Liver (tissue), 3 donors: Measurements from ENCODE around the gene KRCC1.

Experiments used
- CTCF ChIP-seq: fragments of 150-350 bp; IDR thresholded peaks from 2 replicates; pipeline ENCODE4 v1.5.1; 2017; ENCODE audit warnings: improper control_type of control experiment, low read depth, low read length; ENCODE audit not compliant: missing input control
- FOXA1 ChIP-seq: IDR thresholded peaks from 2 replicates; pipeline ENCODE4 v1.6.1; 2016; ENCODE audit warnings: antibody characterized with exemption
- GABPA ChIP-seq, 2 donors: IDR thresholded peaks in 1 of 2; conservative IDR thresholded peaks in 1 of 2; 2 replicates each; pipeline ENCODE4 v1.6.1; 2016; ENCODE audit warnings: antibody characterized with exemption in 2 of 2, mild to moderate bottlenecking in 1 of 2, moderate library complexity in 1 of 2
- JUND ChIP-seq, 2 donors: IDR thresholded peaks; 2 replicates each; pipeline ENCODE4 v1.6.1; 2016; ENCODE audit warnings: antibody characterized with exemption in 2 of 2
- MAX ChIP-seq: IDR thresholded peaks from 2 replicates; pipeline ENCODE4 v1.6.1; 2016; ENCODE audit warnings: antibody characterized with exemption
- RAD21 ChIP-seq, 2 donors: IDR thresholded peaks; 2 replicates each; pipeline ENCODE4 v1.6.1; 2016; ENCODE audit warnings: antibody characterized with exemption in 2 of 2, mild to moderate bottlenecking in 2 of 2
- REST ChIP-seq: IDR thresholded peaks from 2 replicates; pipeline ENCODE4 v1.6.1; 2016; ENCODE audit warnings: antibody characterized with exemption, mild to moderate bottlenecking
- RXRA ChIP-seq, 2 donors: IDR thresholded peaks; 2 replicates each; pipeline ENCODE4 v1.6.1; 2017 to 2018; ENCODE audit warnings: antibody characterized with exemption in 2 of 2, mild to moderate bottlenecking in 1 of 2
- TAF1 ChIP-seq: conservative IDR thresholded peaks from 2 replicates; pipeline ENCODE4 v1.6.1; 2016; ENCODE audit warnings: antibody characterized with exemption, mild to moderate bottlenecking
- donor health status: healthy.
- donor health status: healthy.

GRCh38 chr2:88071365-88071764 lies 15.8 kb upstream of the KRCC1 start:
- TF ChIP-seq MAX: no peak
- no peak for TF ChIP-seq CTCF
- TF ChIP-seq JUND (IDR thresholded peaks at IDR 0.05): no peak
- TF ChIP-seq GABPA (IDR thresholded peaks at IDR 0.05 in 1 of 2, conservative IDR thresholded peaks at IDR 0.05 in 1 of 2): no peak
- no peak for TF ChIP-seq FOXA1
- no peak for TF ChIP-seq REST
- TF ChIP-seq RXRA (IDR thresholded peaks at IDR 0.05): no peak
- no peak for TF ChIP-seq TAF1
- no peak for TF ChIP-seq RAD21 (IDR thresholded peaks at IDR 0.05)
